ENCODE measurements around the gene AGAP2. TPM values are rescaled to one million over a fixed set of nuclear protein-coding genes. Genes with fewer than 3 reads are reported as not detected.

AGAP2 gene
- total RNA-seq, 2 experiments from 2014 or later = 21.0 to 21.2 TPM

GRCh38 chr12:57772429-57773322 is 34.1 kb upstream of the AGAP2 start, which contains the start of gene EEF1AKMT3:
Gene EEF1AKMT3, plus strand, starts transcription at chr12:57772614. Its CDS starts 111 bp downstream, at chr12:57772725.
- peak within 1 kb of the TSS; percentile 63 for H3K4me3 ChIP-seq (ENCODE audit: low read length)
- H3K9me3 ChIP-seq (ENCODE audit: control insufficient read depth in 1 of 2, insufficient read depth in 1 of 2, low read length in 2 of 2) = no peaks in the 10 kb centered on the region
- peaks cover 9% of the 10 kb centered on the region for H3K36me3 ChIP-seq (ENCODE audit: insufficient read depth, low read length)
- POLR2A ChIA-PET = interaction anchor here (0.7 to 1.5 kb wide), 13 partner anchors 9 to 164 kb away, joined by 3 to 15 read pairs (median 3); partner anchors contain the start of genes CDK4 and TSFM
- Mint-ChIP-seq H3K9me3 (no peaks in the 10 kb centered on the region), H3K36me3 (ENCODE audit: low read depth) (peaks cover 23% of the 10 kb centered on the region), H3K27me3 (no peaks in the 10 kb centered on the region), H3K27ac (peak within 1 kb of the TSS; percentile 93), H3K4me3 (peak within 1 kb of the TSS; percentile 94), H3K4me1 (ENCODE audit: low read depth) (peaks cover 15% of the 10 kb centered on the region)
- intact Hi-C loops (cut with DNase I, micrococcal nuclease) = loop anchor here (1.0 to 5.0 kb wide), 3 partner anchors 10 to 75 kb away; partner anchors contain the start of genes CTDSP2 (in 1 of the 2) and TSFM (in 1 of the 2)
- CTCF ChIA-PET = interaction anchor here (0.7 to 3.3 kb wide), 5 partner anchors 8 to 16 kb away, joined by 3 to 10 read pairs (median 6); partner anchors contain the start of gene TSFM
- peak within 1 kb of the TSS; percentile 79 to 85 for H3K27ac ChIP-seq (ENCODE audit: low read depth in 1 of 2, low read length in 2 of 2)
- peaks cover 28% of the 10 kb centered on the region for H3K4me1 ChIP-seq (ENCODE audit: insufficient read depth, low read length)
- DNase-seq (peak in 4 of 14 experiments; percentile 22 to 48 (median 38)), ATAC-seq (ENCODE audit: poor library complexity) (peak; percentile 7)
- H3K27me3 ChIP-seq (ENCODE audit: control insufficient read depth in 1 of 2, insufficient read depth in 2 of 2, low read length in 2 of 2) = peaks cover 0 to 1% of the 10 kb centered on the region in 2 experiments
- TF ChIP-seq CTCF (IDR thresholded peaks at IDR 0.05) = no peak

GRCh38 chr12:57771873-57772428 is 33.4 kb upstream of the AGAP2 start, which contains the start of gene METTL1:
Gene METTL1, minus strand, starts transcription at chr12:57772105. Its CDS starts 22 bp downstream, at chr12:57772083.
- Mint-ChIP-seq H3K4me3 (peak within 1 kb of the TSS; percentile 94), H3K36me3 (ENCODE audit: low read depth) (peaks cover 23% of the 10 kb centered on the region), H3K27me3 (no peaks in the 10 kb centered on the region), H3K9me3 (no peaks in the 10 kb centered on the region), H3K4me1 (ENCODE audit: low read depth) (peaks cover 15% of the 10 kb centered on the region), H3K27ac (peak within 1 kb of the TSS; percentile 93)
- no peak for TF ChIP-seq CTCF (IDR thresholded peaks at IDR 0.05)
- ATAC-seq (ENCODE audit: poor library complexity) (peak; percentile 90), DNase-seq (peak; percentile 73 to 95 (median 83))
- intact Hi-C loops (cut with DNase I, micrococcal nuclease) = loop anchor here (1.0 to 5.0 kb wide), 4 partner anchors 10 to 75 kb away; partner anchors contain the start of genes CTDSP2 (in 1 of the 2) and TSFM (in 1 of the 2)
- Histone ChIP-seq H3K27ac (ENCODE audit: low read depth in 1 of 2, low read length in 2 of 2) (peak within 1 kb of the TSS; percentile 79 to 85), H3K4me3 (ENCODE audit: low read length) (peak within 1 kb of the TSS; percentile 63), H3K36me3 (ENCODE audit: insufficient read depth, low read length) (peaks cover 9% of the 10 kb centered on the region), H3K27me3 (ENCODE audit: control insufficient read depth in 1 of 2, insufficient read depth in 2 of 2, low read length in 2 of 2) (peaks cover 0 to 9% of the 10 kb centered on the region in 2 experiments), H3K4me1 (ENCODE audit: insufficient read depth, low read length) (peaks cover 29% of the 10 kb centered on the region), H3K9me3 (ENCODE audit: control insufficient read depth in 1 of 2, insufficient read depth in 1 of 2, low read length in 2 of 2) (peaks cover 0 to under 1% of the 10 kb centered on the region in 2 experiments)
- ChIA-PET CTCF (interaction anchor here (0.7 to 2.3 kb wide), 4 partner anchors 9 to 15 kb away, joined by 3 to 9 read pairs (median 6); partner anchors contain the start of gene TSFM), POLR2A (interaction anchor here (0.7 to 1.5 kb wide), 12 partner anchors 9 to 164 kb away, joined by 3 to 15 read pairs (median 4); partner anchors contain the start of genes CDK4 and TSFM)

Data from CD4-positive, alpha-beta T cell (primary cell).